ENCODE results near the gene MAB21L4.

The MAB21L4 gene

GRCh38 chr2:240916571-240917008 lies 20.6 kb upstream of the MAB21L4 start:
- no peak for DNase-seq (ENCODE audit: low spot score)
- TF ChIP-seq CTCF (IDR thresholded peaks at IDR 0.05; ENCODE audit: borderline replicate concordance, control extremely low read depth, extremely low read depth, insufficient read depth, missing control alignments), result no peak
- in situ Hi-C loops (cut with MboI; ENCODE audit: low sequenced_read_pairs, unreplicated experiment), result no loop called here

GRCh38 chr2:240915526-240916341 lies 19.8 kb upstream of the MAB21L4 start:
- DNase-seq (ENCODE audit: low spot score), result no peak
- TF ChIP-seq CTCF (IDR thresholded peaks at IDR 0.05; ENCODE audit: borderline replicate concordance, control extremely low read depth, extremely low read depth, insufficient read depth, missing control alignments), result no peak
- in situ Hi-C loops (cut with MboI; ENCODE audit: low sequenced_read_pairs, unreplicated experiment), result no loop called here

GRCh38 chr2:240914645-240915525 lies 18.9 kb upstream of the MAB21L4 start:
- in situ Hi-C loops (cut with MboI; ENCODE audit: low sequenced_read_pairs, unreplicated experiment), result no loop called here
- DNase-seq (ENCODE audit: low spot score), result no peak
- TF ChIP-seq CTCF (IDR thresholded peaks at IDR 0.05; ENCODE audit: borderline replicate concordance, control extremely low read depth, extremely low read depth, insufficient read depth, missing control alignments), result no peak

- peak; percentile 87 for DNase-seq (ENCODE audit: low spot score)
- in situ Hi-C loops (cut with MboI; ENCODE audit: low sequenced_read_pairs, unreplicated experiment), result no loop called here
- TF ChIP-seq CTCF (IDR thresholded peaks at IDR 0.05; ENCODE audit: borderline replicate concordance, control extremely low read depth, extremely low read depth, insufficient read depth, missing control alignments), result peak; percentile 78
Observed at GRCh38 chr2:240913810-240914644, 18.1 kb upstream of the MAB21L4 start.

- TF ChIP-seq CTCF (IDR thresholded peaks at IDR 0.05; ENCODE audit: borderline replicate concordance, control extremely low read depth, extremely low read depth, insufficient read depth, missing control alignments), result no peak
- in situ Hi-C loops (cut with MboI; ENCODE audit: low sequenced_read_pairs, unreplicated experiment), result no loop called here
- no peak for DNase-seq (ENCODE audit: low spot score)
Observed at GRCh38 chr2:240912878-240913809, 17.2 kb upstream of the MAB21L4 start.
